A673 (cell line): ENCODE results near the gene CCDC9B. TPM values are rescaled to one million over a fixed set of nuclear protein-coding genes. Genes with fewer than 3 reads are reported as not detected.

Source experiments
- BruUV-seq: library from RNA; stranded (reverse); fragments of 400-500 nt; replicated peaks from 2 replicates; lab custom pipeline; 2021; lab: Mats Ljungman, UMichigan
- CTCF ChIA-PET: fragments of 300-600 bp; sonication (Branson Sonifier 250); formaldehyde crosslinking; loops from one replicate; lab custom pipeline; 2022; ENCODE audit warnings: antibody characterized with exemption; lab: Charles Lee
- POLR2A ChIA-PET: fragments of 300-600 bp; sonication (Branson Sonifier 250); formaldehyde crosslinking; loops from one replicate; lab custom pipeline; 2022; ENCODE audit warnings: antibody characterized with exemption; ENCODE audit not compliant: low non-redundant PET; lab: Charles Lee
- DNase-seq: peaks from one replicate; pipeline ENCODE4 v3.0.0-alpha.2; 2015; ENCODE audit warnings: low spot score
- H3K27ac ChIP-seq: fragments of 200-600 bp; sonication (generic); 2 replicates; pipeline ENCODE4 v1.5.1; 2016; ENCODE audit warnings: mixed run types, low read depth, mild to moderate bottlenecking, mixed read lengths, antibody characterized with exemption, low read length; ENCODE audit not compliant: poor library complexity, severe bottlenecking
- H3K27me3 ChIP-seq: fragments of 200-600 bp; sonication (generic); replicated peaks from 2 replicates; pipeline ENCODE4 v1.6.1; 2017; ENCODE audit warnings: mixed run types, low read depth, mild to moderate bottlenecking, mixed read lengths, antibody characterized with exemption, low read length; ENCODE audit not compliant: insufficient read depth, poor library complexity
- H3K36me3 ChIP-seq: fragments of 200-600 bp; sonication (generic); 2 replicates; pipeline ENCODE4 v1.6.1; 2016; ENCODE audit warnings: mixed run types, mild to moderate bottlenecking, mixed read lengths, antibody characterized with exemption, low read length; ENCODE audit not compliant: insufficient read depth, poor library complexity, severe bottlenecking
- H3K4me1 ChIP-seq: fragments of 200-600 bp; sonication (generic); 2 replicates; pipeline ENCODE4 v1.6.1; 2017; ENCODE audit warnings: mixed run types, mild to moderate bottlenecking, mixed read lengths, antibody characterized with exemption, low read length; ENCODE audit not compliant: insufficient read depth, poor library complexity, severe bottlenecking
- H3K4me3 ChIP-seq: fragments of 200-600 bp; sonication (generic); 2 replicates; pipeline ENCODE4 v1.5.1; 2016; ENCODE audit warnings: low read depth, mixed run types, mild to moderate bottlenecking, mixed read lengths, low read length; ENCODE audit not compliant: poor library complexity, severe bottlenecking
- H3K9me3 ChIP-seq: fragments of 200-600 bp; sonication (generic); 2 replicates; pipeline ENCODE4 v1.6.1; 2016; ENCODE audit warnings: mixed run types, low read depth, mild to moderate bottlenecking, mixed read lengths, antibody characterized with exemption, low read length; ENCODE audit not compliant: poor library complexity, severe bottlenecking
- CTCF ChIP-seq: fragments of 300-800, 200-600 bp; sonication (generic); conservative IDR thresholded peaks from 2 replicates; pipeline ENCODE4 v1.5.1; 2017; ENCODE audit warnings: low read depth, mild to moderate bottlenecking, antibody characterized with exemption, low read length, moderate library complexity, mixed read lengths
- EZH2 ChIP-seq: fragments of 200-600 bp; sonication (generic); IDR thresholded peaks from 2 replicates; pipeline ENCODE4 v1.6.1; 2017; ENCODE audit warnings: borderline replicate concordance, low read depth, mild to moderate bottlenecking, mixed read lengths, antibody characterized with exemption, low read length; ENCODE audit not compliant: poor library complexity, severe bottlenecking
- intact Hi-C: fragments of 100-400 bp; cut with micrococcal nuclease; formaldehyde crosslinking; loops from one replicate; pipeline ENCODE4 v1.10.0; 2022; ENCODE audit not compliant: unreplicated experiment
- total RNA-seq: library from RNA; stranded (reverse); gene quantifications from 2 replicates; pipeline ENCODE4 v1.2.3, GENCODE V29; 2021

Gene CCDC9B
- total RNA-seq, 1 experiment from 2014 or later: 8.6 TPM

- H3K4me1 ChIP-seq: peaks cover 13% of the 10 kb centered on the region
- no peak for TF ChIP-seq CTCF
- ChIA-PET CTCF (no interaction called here), POLR2A (no interaction called here)
- H3K27ac ChIP-seq: no peak overlapping the region
- no peak for DNase-seq
- no TSS peak for BruUV-seq
- no peaks in the 10 kb centered on the region for H3K9me3 ChIP-seq
- H3K4me3 ChIP-seq: no peak overlapping the region
- no peaks in the 10 kb centered on the region for H3K27me3 ChIP-seq
- intact Hi-C loops: no loop called here
- no peaks in the 10 kb centered on the region for H3K36me3 ChIP-seq
Measured at GRCh38 chr15:40363611-40364010, 22.9 kb upstream of the CCDC9B start.

GRCh38 chr15:40361640-40362039 is 20.9 kb upstream of the CCDC9B start:
- POLR2A ChIA-PET: no interaction called here
- Histone ChIP-seq H3K9me3 (no peaks in the 10 kb centered on the region), H3K4me1 (peaks cover 11% of the 10 kb centered on the region), H3K36me3 (no peaks in the 10 kb centered on the region), H3K4me3 (no peak overlapping the region), H3K27me3 (no peaks in the 10 kb centered on the region), H3K27ac (no peak overlapping the region)
- TF ChIP-seq CTCF (no peak), EZH2 (no peak)
- DNase-seq: no peak
- no TSS peak for BruUV-seq
- CTCF ChIA-PET: no interaction called here
- intact Hi-C loops: no loop called here

GRCh38 chr15:40360015-40360414 is 19.3 kb upstream of the CCDC9B start:
- BruUV-seq: no TSS peak
- DNase-seq: no peak
- H3K27me3 ChIP-seq: no peaks in the 10 kb centered on the region
- no peak overlapping the region for H3K4me3 ChIP-seq
- intact Hi-C loops: no loop called here
- no peaks in the 10 kb centered on the region for H3K9me3 ChIP-seq
- H3K4me1 ChIP-seq: peaks cover 12% of the 10 kb centered on the region
- TF ChIP-seq CTCF (no peak), EZH2 (no peak)
- no peak overlapping the region for H3K27ac ChIP-seq
- ChIA-PET CTCF (no interaction called here), POLR2A (no interaction called here)
- H3K36me3 ChIP-seq: no peaks in the 10 kb centered on the region
